Stimulated activated naive CD4-positive, alpha-beta T cell (primary cell): Measurements from ENCODE around the gene RASGRP2.
A peak's percentile ranks its signal among the peaks of the same experiment; 100 is the strongest.

Source experiments
- DNase-seq, 6 experiments: peaks; one replicate each; lab custom pipeline; 2025; lab: John Stamatoyannopoulos, UW

Gene RASGRP2

DNA sequence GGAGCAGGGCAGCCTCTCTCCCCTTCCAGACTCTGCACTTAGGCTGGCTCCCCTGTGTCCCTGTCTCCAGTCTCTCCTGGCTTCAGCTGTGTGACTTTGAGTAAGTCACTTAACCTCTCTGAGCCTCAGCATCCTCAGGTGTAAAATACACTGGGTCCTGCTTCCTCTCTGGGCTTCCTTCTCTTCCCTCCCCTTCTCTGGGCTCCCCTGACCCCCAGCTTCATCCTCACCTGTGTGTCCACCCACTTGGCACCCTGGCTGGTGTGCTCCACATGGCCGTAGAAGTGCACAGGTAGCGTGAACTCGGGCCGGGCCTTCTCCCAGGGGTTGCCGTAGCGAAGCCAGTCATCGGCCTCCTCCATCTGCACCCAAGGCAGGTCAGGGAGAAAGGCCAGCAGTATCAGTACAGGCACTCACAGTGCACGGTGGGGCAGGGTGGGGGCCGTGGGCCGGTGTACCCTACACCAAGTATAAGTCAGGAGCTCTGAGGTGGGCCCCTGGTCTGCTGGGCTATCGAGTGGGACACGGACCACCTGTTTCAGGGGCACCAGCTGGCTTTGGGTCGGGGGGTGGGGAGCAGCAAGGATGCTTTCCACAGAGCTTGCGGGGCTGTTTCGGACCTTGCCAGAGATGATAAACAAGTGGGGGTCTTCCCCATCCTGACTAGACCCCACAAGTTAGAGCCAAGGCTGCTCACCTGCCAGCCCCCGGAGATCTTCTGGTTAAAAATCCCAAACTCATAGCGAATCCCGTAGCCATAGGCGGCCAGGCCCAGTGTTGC lies 13.8 kb upstream of the RASGRP2 start:
- DNase-seq = no peak

DNA sequence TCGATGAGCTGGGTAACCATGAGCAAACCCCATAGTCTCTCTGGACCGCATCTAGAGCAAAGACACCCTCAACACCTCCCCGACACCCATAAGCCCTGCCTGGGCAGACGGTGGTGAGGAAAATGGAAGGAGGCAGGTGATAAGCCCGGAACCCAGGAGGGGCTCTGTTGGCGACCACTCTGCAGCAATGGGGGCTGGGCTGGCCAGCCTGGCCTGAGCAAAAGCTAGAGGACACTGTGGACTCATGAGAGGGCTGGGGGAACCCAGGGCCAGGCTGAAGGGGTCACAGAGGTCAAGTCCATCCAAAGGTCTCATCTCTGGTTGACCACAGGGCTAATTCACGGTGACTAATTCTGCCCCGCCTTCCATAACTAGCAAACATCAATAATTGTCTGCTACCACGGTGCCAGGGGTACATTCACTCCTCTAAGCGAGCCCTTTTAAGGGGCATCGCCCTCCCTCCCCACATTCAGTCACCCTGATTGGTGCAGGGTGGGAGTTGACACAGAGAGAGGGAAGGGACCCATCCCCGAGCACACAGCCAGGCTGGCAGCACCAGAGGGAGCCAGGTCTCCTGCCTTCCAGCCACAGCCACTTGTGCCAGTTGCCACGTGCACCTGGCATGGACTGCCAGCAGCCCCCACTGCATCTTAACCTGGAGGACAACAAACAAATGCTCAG lies 11.9 kb upstream of the RASGRP2 start:
- no peak for DNase-seq

DNA sequence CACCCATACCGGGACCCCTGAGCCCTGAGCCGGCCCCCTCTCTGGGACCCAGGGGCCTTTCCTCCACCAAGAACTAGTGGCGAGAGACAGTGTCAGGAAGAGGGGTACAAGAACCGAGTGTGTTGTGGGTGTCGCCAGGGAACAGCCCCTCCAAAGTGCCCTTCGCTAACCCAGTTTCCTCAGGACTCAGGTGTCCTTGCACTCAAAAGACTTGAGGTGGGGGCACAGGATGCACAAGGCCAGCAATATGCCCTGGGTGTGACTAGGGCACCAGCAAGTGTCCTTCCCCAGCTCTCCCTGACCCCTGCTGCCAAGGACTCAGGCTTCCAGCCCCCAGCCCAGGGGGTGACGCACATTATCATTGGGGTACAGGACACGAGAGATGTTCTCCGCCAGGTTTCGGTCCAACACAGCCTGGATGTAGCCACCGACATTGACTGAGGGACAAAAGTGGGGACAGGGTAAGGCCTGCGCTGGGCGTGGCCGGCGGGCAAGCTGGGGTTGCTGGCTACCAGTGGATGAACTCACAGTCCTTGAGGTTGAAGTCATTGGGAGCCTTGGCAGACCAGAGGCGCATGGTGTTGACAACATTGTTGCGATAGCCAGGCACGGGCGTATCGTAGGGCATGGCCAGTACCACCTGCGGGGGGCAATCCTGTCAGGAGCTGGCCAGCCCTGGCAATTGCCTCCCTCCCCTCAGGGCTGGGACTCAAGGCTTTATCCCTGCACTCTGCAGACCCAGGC lies 11.1 kb upstream of the RASGRP2 start:
- no peak for DNase-seq

DNA sequence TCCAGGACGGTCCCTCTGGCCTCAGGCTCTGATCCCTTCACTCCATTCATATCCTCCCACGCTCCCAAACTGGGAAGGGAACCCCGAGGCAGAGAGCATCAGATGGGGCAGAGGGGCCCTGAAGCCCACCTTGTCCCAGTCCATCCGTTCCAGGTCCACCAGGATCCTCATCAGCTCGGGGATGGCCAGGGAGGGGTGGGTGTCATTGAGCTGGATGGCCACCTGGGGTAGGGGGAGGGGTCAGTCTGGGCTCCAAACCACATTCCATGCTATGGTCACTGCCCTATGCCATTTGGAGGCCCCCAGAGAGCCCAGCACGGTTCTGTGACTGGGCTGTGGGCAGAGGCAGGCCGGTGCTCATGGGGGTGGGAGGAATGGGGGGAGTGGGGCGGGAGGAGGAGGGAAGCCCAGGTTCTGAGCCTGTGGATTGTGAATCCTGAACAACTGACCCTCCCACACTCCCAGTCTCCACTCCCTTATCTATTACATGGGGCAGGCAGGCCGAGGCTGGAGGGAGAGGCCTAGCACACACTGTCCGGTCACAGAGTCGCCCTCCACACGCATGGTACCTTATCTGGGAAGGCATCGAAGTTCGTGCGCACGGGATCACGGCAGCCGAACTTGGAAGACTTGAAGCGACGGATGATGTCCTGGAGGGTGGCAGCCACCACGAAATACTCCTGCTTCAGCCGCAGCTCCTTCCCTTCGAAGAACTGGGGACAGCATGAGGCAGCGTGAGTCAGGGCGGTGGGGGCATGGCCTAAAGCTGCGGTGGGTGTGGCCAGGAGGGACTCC lies 10.4 kb upstream of the RASGRP2 start:
- no peak for DNase-seq

- DNase-seq = no peak
Measured at GRCh38 chr11:64753380-64754123, 9.6 kb upstream of the RASGRP2 start.

DNA sequence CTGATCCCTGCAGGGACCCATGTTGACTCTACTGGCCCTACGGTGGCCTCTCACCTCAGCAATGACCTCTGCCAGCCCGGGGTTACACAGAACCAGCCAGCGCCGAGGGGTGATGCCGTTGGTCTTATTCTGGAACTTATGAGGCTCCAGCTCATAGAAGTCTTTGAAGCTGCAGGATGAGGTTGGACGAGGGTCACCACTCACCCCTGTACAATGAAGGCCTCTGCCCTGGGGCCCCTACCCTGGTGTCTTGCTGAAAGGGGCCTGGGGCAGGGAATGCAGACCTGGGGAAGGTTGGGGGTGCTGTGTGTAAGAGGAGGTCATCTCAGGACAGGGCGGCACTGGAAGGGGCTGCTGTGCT lies 9.1 kb upstream of the RASGRP2 start:
- DNase-seq = no peak

DNA sequence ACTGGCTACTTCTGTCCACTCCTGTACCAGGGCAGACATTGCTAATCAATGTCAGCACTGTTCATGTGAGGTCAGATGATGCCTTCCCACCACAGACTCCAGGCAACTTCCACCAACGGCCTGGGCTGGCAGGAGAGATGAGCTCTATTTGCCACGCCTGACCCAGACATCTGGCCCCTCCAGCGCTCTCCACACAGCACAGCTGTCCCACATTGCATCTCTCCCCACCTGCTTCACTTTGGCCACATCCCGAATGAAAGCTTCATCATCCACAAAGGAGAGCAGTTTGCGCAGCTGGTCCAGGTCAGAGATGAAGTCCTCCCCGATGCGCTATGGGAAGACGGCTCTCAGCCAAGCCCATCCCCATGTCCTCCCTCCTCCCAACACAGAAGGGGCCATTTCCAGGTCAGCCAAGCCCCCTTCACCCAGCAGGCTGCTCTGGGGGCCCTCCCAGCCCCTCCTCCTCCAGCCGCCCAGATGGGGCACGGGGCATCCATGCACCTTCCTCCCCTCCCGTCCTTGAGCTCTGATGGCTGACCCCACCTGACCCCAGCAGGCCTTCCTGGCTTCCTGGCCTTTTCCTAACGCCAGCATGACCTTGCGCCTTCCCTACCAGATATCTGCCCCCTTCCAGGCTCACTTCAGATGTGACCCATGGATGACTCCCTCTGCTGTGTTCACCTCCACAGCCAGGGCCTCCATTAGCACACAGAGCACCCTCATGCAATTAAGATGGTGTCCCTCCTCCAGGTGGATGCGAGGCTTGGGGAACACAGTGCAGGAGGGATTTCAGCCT lies 8.4 kb upstream of the RASGRP2 start:
- DNase-seq = no peak

DNA sequence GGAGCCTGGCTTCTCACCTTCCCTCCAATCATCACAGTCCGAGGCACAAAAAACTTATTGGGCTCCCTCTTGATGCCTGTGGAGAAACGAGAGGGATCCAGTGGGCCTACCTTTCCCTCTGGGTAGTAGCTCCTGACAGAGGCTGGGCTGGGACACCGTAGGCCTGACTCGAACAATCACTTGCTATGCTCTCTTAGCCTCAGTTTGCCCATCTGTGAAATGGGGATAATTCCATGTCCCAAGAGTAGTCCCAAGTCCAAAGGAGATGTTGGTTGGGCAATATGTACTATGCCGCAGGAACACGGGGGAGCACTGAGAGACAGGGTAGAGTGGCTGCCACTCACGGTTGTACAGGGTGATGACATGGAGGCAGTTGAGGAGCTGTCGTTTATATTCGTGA lies 7.6 kb upstream of the RASGRP2 start:
- no peak for DNase-seq

GRCh38 chr11:64751136-64751535 lies 7.2 kb upstream of the RASGRP2 start:
- no peak for DNase-seq

- peak in 3 of 6 experiments; percentile 22 to 46 (median 44) for DNase-seq
Measured at GRCh38 chr11:64750361-64751054, 6.6 kb upstream of the RASGRP2 start.

GRCh38 chr11:64747961-64748665 lies 4.2 kb upstream of the RASGRP2 start:
- no peak for DNase-seq

- no peak for DNase-seq
Measured at GRCh38 chr11:64746486-64746885, 2.5 kb upstream of the RASGRP2 start.

- peak; percentile 68 to 93 (median 82) for DNase-seq
Measured at GRCh38 chr11:64745521-64746328, 1.8 kb upstream of the RASGRP2 start.

- peak; percentile 71 to 96 (median 90) for DNase-seq
Measured at GRCh38 chr11:64745189-64745520, 1.2 kb upstream of the RASGRP2 start.

- peak in 4 of 6 experiments; percentile 44 to 75 (median 66) for DNase-seq
Measured at GRCh38 chr11:64744544-64745188, 724 bp upstream of the RASGRP2 start.

DNA sequence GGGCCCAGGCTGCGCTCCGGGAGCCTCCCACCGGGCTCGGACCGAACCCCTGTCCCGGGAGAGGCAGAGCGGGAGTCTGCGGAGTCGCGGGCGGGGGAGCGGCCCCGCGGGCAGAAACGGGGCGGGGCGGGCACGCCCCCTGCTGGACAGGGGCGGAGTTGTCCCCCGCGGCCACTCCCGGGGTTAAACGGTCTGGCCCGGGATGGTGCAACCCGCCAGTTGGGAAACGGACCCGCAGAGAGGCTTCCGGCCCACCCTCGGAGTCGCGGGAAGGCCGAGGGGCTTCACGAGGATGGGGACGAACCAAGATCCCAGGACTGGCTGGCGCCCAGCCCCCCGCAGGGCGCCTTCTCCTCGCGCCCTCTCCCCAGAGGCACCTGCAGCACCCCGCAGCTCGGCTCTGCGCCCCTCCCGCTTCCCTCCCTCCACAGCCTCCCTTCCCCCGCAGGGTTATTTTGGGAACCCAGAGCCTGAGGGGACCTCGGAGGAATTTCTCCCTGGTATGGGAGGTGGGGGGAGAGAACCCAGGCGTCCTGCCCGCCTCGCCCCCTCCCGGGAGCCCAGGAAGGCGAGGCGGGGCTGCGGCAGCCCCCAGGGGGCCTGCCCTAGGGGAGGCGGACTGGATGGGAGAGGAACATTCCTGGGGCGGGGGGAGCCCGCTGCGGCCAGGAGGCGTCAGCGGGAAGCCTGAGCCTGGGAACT lies 902 bp downstream of the RASGRP2 start:
- DNase-seq = peak; percentile 59 to 89 (median 72)
